Adrenal gland (tissue), 5 donors: Measurements from ENCODE around the gene CASP9.

Experiments used
- POLR2A ChIP-seq, 2 donors: fragments of 450-650 bp; IDR thresholded peaks; one replicate each; pipeline ENCODE4 v1.6.1; 2017; ENCODE audit warnings: antibody characterized with exemption in 2 of 2, mild to moderate bottlenecking in 2 of 2, moderate library complexity in 1 of 2
- TF ChIP-seq, protein P1 (sequence below), 6 experiments: fragments of 450-650 bp in 4 of 6; fragments of 200-600 bp in 2 of 6; sonication (generic) in 1 of 6; IDR thresholded peaks; 1 replicate in 5 of 6; 2 replicates in 1 of 6; pipeline versions ENCODE4 v1.5.1 to v1.8.0; 2016 to 2021; ENCODE audit warnings: antibody characterized with exemption in 6 of 6, mild to moderate bottlenecking in 2 of 6, moderate library complexity in 1 of 6
- donor health status: DM: no; HTN: no; CAD: no.

DNA sequence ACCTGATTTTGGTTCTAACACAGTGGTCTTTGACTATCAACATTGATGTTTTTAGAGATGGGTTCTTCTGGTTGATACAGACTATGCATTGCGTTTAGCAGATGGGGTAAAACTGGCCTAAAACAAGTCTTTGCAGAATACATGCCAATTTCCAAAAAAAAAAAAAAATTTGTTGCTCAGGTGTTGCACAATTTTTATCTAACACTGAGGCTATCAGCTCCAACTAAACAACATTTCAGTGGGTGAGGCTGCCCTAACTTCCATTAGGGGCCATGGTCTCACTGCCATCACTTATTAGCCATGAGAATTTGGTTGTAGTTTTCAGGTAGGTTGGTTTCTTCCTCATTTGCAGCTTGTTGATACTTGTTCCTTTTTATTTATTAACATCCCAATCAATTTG lies 46.8 kb upstream of the CASP9 start:
- TF ChIP-seq, protein P1, sequence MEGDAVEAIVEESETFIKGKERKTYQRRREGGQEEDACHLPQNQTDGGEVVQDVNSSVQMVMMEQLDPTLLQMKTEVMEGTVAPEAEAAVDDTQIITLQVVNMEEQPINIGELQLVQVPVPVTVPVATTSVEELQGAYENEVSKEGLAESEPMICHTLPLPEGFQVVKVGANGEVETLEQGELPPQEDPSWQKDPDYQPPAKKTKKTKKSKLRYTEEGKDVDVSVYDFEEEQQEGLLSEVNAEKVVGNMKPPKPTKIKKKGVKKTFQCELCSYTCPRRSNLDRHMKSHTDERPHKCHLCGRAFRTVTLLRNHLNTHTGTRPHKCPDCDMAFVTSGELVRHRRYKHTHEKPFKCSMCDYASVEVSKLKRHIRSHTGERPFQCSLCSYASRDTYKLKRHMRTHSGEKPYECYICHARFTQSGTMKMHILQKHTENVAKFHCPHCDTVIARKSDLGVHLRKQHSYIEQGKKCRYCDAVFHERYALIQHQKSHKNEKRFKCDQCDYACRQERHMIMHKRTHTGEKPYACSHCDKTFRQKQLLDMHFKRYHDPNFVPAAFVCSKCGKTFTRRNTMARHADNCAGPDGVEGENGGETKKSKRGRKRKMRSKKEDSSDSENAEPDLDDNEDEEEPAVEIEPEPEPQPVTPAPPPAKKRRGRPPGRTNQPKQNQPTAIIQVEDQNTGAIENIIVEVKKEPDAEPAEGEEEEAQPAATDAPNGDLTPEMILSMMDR (IDR thresholded peaks at IDR 0.05): no peak
- TF ChIP-seq POLR2A (IDR thresholded peaks at IDR 0.05): no peak
